Testis (tissue), 2 donors: ENCODE results near the gene PMM1.

Experiments used
- CTCF ChIP-seq, 3 experiments: fragments of 450-650 bp in 2 of 3; fragments of 200-600 bp in 1 of 3; sonication (generic) in 1 of 3; IDR thresholded peaks; one replicate each; pipeline ENCODE4 v1.5.1; 2016 to 2019; ENCODE audit warnings: antibody characterized with exemption in 3 of 3, mild to moderate bottlenecking in 2 of 3, moderate library complexity in 1 of 3
- POLR2A ChIP-seq: fragments of 450-650 bp; IDR thresholded peaks from one replicate; pipeline ENCODE4 v1.6.1; 2017; ENCODE audit warnings: antibody characterized with exemption, mild to moderate bottlenecking, moderate library complexity

GRCh38 chr22:41540006-41540315 lies 49.7 kb downstream of the PMM1 start:
- TF ChIP-seq CTCF (IDR thresholded peaks at IDR 0.05) (no peak), POLR2A (no peak)
